Activated naive CD4-positive, alpha-beta T cell (primary cell): ENCODE measurements around the gene CDCP1.
"Not testable (repeated sequence)": the region's sequence is repeated elsewhere in the genome, so short reads cannot be mapped to it uniquely, and the experiment has no call there.

Experiments
- DNase-seq, 4 experiments: peaks; one replicate each; lab custom pipeline; 2025; lab: John Stamatoyannopoulos, UW

The CDCP1 gene

DNA sequence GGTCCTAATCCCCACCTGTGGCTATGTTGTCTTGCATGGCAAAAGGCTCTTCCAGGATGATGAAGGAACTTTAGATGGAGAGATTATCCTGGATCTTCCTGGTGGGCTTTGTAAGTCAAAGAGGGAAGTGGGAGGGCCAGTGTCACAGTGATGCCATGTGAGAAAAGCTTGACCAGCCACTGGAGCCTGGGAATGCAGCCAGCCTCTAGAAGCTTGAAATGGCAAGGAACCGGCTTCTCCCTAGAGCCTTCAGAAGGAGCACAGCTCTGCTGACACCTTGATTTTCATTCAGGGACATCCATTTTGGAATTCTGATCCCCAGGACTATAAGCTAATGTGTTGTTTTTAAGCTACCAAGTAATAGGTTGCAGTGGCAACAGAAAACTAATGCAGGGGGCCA lies 61.8 kb downstream of the CDCP1 start:
- no peak for DNase-seq

DNA sequence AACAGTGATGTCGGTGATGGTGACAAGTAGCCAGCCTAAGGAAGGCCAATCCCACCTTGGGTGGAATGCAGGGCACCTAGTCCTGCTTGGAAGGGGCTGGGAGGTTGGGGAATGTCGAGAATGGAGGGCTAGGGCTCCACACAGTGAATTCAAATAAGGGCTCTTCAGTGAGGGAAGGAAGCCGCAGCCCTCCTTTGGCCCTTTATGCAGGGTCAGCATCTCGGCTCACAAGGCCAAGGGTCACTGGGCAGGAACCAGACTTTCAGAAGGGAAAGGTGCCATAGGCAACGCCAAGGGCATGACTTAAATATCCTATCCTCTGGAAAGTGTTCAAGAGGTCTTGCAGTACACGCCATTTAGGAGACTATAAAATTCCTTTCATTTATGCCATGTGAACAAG lies 63.2 kb downstream of the CDCP1 start:
- DNase-seq, result no peak

DNA sequence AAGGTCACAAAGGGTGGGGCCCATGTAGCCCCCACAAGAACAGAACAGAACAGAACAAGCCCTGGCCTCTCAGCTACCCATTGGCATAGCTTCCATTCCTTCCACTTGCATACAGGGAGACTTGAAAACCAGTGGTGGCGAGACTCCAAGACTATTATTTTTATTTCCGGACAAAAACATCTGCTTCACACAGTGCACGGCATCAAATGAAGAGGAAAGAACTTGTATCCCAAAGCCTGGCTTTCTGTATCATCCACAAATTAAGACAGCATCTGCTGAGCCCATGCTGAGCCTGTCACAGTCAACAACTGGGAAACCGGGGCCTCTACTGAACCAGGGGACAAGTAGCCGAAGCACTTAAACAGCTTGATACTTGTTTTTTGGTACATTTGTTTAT lies 64.0 kb downstream of the CDCP1 start:
- no peak for DNase-seq

DNA sequence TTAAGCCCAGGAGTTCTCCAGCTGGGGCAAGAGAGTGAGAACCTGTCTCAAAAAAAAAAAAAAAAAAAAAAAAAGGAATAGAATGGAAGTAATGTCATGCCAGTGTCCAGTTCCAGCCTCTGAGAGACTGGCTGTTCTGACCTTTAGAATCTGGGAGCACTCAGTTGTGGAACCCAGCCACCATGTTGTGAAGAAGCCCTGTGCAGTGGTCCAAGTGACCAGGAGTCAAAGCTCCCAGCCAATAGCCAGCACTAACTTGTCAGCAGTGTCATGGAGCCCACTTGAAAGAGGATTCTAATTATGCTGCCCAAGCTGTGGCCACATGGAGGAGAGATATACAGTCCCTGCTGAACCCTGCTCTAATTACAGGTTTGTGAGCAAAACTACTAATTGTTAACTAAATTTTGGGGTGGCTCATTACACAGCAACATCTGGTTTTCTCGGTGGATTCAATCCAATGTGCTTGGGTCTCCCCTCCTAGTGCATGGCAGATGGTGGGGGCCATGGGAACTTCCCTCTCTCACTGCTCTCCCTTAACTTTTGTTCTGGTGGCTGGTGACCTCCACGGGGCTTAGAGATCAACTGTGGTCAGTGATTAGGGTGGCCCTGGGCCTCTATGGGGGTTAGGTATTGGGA lies 64.6 kb downstream of the CDCP1 start:
- no peak for DNase-seq

DNA sequence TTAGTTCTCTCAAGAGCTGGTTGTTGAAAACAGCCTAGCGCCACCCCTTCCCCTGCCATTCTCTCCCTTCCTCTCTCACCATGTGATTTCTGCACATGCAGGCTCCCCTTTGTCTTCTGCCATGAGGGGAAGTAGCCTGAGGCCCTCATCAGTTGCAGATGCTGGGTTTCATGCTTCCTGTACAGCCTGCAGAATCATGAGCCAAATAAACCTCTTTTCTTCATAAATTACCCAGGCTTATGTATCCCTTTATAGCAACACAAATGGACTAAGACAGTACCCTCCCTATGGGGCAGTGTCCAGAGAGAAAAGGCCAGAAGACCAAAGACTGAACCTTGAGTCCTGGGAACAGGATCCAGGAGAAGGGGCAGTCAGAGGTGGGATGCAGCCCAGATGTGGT lies 65.4 kb downstream of the CDCP1 start:
- no peak for DNase-seq

GRCh38 chr3:45079715-45080114 lies 66.5 kb downstream of the CDCP1 start:
- DNase-seq, result no peak

DNA sequence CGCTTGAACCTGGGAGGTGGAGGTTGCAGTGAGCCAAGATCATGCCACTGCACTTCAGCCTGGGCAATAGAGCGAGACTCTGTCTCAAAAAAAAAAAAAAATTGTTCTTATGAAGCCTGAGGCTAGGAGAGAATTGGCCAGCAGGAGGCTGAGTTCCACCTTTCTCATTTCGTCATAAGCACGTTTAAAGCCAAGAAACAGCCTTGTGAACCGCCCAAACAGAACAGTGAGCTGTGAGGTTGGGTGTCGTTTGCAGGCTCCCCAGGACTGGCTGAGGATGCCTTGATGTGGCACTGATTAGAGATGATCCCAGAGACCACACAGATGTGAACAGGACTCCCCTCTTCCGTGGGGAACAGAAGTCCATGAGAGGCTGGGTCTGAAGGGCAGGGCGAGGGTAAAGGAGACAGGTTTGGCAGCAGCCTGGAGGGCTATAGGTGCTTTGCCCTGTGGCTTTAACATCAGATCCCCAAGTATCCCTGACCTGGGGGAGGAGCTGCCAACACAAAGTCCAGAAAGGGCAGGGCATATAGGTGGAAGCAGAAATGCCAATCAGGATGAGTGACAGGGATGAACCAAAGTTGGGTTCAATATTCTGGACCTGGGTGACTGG lies 67.2 kb downstream of the CDCP1 start:
- DNase-seq, result no peak

- DNase-seq, result not testable (repeated sequence)
Observed at GRCh38 chr3:45078256-45078655, 67.9 kb downstream of the CDCP1 start.

DNA sequence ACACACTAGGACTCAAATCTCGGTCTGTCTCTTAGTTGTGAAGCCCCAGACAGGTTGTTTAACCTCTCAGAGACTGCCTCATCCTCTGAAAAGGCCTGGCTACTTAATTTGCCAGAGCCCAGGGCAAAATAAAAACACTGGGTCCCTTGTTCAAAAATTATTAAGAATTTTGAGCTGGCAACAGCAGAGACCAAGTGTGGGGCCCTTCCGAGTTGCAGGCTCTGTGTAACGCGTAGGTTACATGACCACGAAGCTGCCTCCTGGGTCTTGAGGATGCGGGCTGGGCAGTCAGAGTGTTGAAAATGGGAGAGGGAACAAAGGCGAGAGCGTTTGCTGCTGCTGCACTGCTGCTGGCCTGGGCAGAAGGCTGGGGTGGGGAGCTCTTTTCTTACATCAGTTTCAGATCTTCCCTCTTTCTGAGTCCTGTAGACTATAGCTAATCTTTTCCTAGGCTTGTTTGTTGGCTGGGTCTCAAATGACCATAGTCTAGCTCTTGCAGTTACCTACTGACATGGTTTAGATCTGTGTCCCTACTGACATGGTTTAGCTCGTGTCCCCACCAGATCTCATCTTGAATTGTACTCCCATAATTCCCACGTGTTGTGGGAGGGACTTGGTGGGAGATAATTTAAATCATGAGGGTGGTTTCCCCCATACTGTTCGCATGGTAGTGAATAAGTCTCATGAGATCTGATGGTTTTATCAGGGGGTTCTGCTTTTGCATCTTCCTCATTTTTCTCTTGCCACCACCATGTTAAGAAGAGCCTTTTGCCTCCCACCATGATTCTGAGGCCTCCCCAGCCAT lies 70.2 kb downstream of the CDCP1 start:
- no peak for DNase-seq

GRCh38 chr3:45071075-45071474 lies 75.1 kb downstream of the CDCP1 start:
- no peak for DNase-seq

GRCh38 chr3:45067941-45068340 lies 78.2 kb downstream of the CDCP1 start:
- DNase-seq, result no peak

GRCh38 chr3:45067486-45067885 lies 78.7 kb downstream of the CDCP1 start:
- DNase-seq, result no peak

GRCh38 chr3:45066109-45066801 lies 79.9 kb downstream of the CDCP1 start:
- no peak for DNase-seq

DNA sequence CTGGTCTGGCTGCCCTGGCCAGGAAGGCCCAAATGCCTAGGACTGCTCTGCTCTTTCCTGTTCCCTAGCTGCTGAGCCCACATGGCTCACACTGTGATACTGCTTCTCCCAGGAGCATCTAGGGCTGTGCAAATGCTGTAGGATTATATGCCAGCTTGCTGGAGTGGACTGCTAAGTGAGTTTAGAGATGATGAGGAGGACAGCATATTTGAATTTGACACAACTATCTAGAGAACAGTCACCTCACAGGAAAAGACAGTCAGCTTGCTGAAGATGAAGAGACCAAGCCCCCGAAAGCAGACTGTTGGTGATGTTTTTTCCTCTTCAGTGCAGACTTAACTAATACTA lies 80.8 kb downstream of the CDCP1 start:
- DNase-seq, result no peak

DNA sequence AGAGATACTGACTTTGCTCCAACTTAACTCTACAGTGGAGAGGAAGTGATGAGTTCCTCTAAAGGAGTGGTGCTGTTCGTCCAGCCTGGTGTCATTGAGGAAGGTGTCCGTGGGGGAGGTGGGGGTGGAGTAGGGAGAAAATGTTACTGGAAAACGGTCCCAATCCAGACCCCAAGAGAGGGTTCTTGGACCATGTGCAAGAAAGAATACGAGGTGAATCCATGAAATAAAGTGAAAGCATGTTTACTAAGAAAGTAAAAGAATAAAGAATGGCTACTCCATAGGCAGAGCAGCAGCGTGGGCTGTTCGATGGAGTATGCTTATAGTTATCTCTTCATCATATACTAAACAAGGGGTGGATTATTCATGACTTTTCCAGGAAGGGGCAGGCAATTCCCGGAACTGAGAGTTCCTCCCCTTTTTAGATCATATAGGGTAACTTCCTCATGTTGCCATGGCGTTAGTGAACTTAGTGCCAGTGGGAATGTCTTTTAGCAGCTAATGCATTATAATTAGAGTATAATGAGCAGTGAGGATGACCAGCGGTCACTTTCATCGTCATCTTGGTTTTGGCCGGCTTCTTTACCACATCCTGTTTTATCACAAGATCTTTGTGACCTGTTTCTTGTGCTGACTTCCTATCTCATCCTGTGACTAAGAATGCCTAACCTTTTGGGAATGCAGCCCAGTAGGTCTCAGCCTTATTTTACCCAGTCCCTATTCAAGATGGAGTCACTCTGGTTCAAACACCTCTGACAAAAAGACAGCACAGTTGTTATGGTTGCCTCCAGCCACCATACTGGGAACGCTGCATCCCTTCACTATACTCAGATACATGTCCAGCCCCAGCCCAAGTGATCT lies 81.4 kb downstream of the CDCP1 start:
- no peak for DNase-seq

GRCh38 chr3:45062697-45063070 lies 83.5 kb downstream of the CDCP1 start:
- no peak for DNase-seq

- DNase-seq, result no peak
Observed at GRCh38 chr3:45060165-45060892, 85.8 kb downstream of the CDCP1 start.

GRCh38 chr3:45059132-45059531 lies 87.0 kb downstream of the CDCP1 start:
- DNase-seq, result no peak

DNA sequence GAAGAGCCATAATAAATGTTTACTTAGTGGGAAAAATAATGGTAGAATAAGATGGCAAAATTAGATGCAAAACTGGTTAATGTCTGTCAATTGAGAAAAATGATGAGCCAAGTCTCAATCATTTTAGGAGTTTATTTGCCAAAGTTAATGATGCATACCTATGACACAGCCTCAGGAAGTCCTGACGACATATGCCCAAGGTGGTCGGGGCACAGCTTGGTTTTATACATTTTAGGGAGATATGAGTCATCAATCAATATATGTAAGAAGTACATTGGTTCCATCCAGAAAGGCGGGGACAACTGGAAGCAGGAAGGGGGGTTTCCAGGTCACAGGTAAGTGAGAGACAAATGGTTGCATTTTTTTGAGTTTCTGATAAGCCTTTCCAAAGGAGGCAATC lies 88.6 kb downstream of the CDCP1 start:
- no peak for DNase-seq

DNA sequence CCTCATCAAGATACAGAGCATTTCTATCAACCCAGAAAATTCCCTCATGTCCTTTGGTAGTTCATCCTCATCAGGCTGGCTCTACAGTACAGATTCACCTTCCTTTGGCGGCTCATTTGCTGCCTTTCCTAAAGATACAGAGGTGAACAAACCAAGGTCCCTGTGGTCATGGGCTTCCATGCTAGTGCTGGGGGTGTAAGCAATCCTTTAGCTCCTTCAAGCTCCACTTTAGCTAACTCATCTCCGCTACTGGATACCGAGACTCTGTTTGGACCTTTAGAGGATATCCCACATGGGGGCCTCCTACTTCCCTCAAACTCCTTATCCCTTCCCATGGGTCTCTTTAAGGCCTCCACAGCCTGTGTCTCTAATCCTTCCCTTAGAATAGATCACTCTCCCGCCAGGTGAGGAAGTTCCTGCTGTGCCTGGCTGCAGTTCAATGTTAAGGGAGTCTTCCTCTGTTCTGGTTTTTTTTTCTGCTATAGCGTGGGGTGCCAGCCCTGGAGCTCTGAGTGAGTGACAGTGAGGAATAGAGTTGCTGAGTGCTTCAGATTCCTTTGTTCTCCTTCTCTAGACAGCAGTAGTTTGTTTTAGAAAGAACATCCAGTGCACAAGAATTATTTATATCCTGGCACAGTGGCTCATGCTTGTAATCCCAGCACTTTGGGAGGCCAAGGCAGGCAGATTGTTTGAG lies 89.4 kb downstream of the CDCP1 start:
- no peak for DNase-seq
